ENCODE results near the gene MGAT2.
"Not testable (repeated sequence)": the region's sequence is repeated elsewhere in the genome, so short reads cannot be mapped to it uniquely, and the experiment has no call there.

MGAT2 gene

GRCh38 chr14:49620182-49621113 lies at the start of gene MGAT2, which contains the start of gene RPL36AL:
Gene MGAT2, plus strand, starts transcription at chr14:49620799. Its CDS starts 470 bp downstream, at chr14:49621269.
Gene RPL36AL, minus strand, starts transcription at chr14:49620626. Its CDS starts 1,522 bp downstream, at chr14:49619104.
- peak; percentile 78 for FAIRE-seq

DNA sequence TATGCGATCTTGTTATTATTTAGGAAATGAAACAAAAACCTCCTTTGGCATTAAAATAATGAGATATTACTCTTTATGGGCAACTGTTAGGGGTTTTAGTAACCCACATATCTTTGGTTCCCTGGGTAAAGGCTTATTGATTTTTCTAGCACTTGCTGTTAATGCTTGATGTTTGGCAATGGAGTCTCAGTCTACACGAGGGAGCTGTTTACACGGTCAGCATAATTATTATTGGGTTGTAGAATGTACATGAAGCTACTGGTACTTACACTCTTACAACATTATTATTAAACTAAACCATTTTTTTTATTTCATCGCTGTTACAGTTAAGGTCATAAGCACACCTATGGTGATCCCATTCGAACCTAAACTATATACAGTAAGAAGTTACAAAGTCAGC lies 46.6 kb upstream of the MGAT2 start:
- no peak for FAIRE-seq

DNA sequence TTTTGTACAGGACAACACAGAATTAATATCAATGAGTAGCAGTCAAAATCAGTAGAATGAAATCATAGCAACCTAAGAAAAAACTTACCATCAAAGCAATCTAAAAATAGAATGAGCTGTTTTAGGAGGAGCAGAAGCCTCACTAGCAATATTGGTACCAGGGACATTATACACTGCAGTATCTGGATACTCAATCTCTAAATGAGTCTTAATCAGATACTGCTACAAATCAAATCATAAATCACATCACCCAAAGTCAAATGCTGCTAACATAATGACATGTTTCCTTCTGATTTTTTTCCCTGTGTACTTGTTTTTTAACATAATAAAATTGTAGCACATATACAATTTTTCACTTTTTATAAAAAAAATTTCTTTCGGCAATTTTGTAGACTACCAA lies 42.5 kb upstream of the MGAT2 start:
- FAIRE-seq = no peak

- no peak for FAIRE-seq
Measured at GRCh38 chr14:49579841-49580240, 40.8 kb upstream of the MGAT2 start.

GRCh38 chr14:49581209-49582112 lies 39.1 kb upstream of the MGAT2 start:
- no peak for FAIRE-seq

GRCh38 chr14:49582113-49582977 lies 38.3 kb upstream of the MGAT2 start:
- FAIRE-seq = no peak

DNA sequence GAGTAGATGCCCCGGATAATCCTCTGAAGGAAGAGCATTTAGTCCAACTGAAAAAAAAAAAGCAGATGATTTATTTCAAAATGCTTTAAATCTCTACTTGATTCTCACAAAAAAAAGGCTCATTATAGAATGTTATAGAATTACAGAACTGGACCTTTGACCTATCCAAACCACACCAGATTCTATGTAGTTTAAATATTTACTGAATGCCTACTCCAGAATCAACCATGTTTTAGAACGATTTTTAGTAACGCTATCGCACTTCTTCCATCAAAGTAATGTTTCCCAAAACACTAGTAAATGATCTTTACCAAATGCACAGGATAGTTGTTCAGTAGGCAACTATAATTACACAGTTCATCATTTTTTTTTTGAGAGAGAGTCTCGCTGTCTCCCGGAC lies 37.0 kb upstream of the MGAT2 start:
- no peak for FAIRE-seq

DNA sequence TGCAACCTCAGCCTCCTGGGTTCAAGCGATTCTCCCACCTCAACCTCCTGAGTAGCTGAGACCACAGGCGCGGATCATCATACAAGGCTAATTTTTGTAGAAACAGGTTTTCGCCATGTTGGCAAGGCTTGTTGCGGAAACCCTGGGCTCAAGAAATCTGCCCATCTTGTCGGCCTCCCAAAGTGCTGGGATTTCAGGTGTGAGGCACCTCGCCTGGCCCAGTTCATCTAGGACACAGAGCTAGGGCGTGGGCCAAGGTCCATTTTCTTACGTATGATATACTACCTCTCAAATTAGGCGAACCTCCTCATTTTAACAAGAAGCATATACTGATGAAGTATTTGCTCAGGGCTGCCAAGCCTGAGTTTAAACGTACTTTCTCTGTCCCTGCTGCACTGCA lies 36.5 kb upstream of the MGAT2 start:
- FAIRE-seq = no peak

GRCh38 chr14:49584981-49585640 lies 35.5 kb upstream of the MGAT2 start:
- not testable (repeated sequence) for FAIRE-seq

DNA sequence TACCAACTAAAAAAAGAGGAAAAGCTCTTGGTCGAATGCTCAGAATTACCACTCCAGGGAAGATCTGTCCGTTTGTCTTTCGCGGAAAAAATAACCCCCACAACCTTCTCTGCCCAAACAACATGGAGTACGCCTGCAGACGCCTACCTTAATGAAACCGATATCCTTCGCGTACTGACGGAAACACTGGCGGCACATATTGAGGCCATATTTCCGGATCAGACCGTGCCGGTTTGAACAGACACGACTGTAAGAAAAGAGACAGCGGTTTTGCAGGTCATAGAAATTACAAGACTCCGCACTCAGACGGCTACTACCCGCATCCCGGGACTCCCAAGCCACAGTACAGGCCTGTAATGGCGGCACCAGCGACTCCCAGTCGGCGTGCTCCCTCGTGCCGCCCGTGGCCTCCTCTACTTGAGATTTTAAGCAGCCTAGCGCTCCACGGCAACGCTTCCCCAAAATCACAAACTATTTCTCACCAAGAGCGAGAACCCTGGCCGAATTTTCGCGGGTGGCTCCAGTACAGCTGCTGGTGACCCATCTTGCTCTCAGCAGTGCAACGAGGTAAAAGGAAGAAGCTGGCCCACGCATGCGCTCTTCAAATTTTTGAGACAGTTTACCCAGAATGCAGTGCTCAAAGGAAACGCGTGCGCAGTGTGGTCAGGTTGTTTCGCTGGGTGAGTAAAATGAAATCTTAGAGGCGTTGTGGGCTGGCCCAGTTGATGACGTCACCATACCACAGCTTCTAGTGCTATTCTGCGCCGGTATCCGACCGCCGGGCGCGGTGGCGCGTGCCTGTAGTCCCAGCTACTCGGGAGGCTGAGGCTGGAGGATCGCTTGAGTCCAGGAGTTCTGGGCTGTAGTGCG lies 34.6 kb upstream of the MGAT2 start, which contains the start of gene RPS29:
Gene RPS29, minus strand, starts transcription at position 578 of the 870 bp plus-strand sequence. Its CDS starts 34 bp downstream, at position 544.
- FAIRE-seq = no peak

DNA sequence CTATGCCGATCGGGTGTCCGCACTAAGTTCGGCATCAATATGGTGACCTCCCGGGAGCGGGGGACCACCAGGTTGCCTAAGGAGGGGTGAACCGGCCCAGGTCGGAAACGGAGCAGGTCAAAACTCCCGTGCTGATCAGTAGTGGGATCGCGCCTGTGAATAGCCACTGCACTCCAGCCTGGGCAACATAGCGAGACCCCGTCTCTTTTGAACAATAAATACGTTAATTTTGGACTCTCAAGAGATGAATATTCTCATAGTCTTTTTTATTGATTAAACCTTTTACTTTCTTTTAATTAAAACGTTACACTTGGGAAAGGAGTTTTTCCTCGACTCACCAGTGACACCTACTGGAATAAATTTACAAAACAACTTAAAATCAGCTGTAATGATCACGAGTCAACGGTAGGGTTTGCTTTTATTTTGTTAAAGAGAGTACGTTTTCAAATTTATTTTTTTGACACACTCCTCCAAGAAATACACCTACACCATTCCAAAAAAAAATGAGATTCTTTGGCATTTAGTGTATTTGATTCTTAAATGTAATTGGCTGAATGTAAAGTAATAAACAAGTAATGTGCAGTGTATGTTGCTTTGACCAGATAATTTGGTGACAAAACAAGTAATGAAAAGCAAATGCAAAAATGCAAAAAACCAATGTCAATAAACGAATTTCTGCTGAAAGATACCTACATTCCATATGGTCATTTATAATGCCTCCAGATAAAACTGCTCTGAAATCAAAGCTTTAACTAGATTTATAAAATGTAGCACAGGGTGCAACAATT lies 33.7 kb upstream of the MGAT2 start:
- peak; percentile 97 for FAIRE-seq

GRCh38 chr14:49589387-49589786 lies 31.2 kb upstream of the MGAT2 start:
- no peak for FAIRE-seq

- FAIRE-seq = no peak
Measured at GRCh38 chr14:49593016-49593415, 27.6 kb upstream of the MGAT2 start.

DNA sequence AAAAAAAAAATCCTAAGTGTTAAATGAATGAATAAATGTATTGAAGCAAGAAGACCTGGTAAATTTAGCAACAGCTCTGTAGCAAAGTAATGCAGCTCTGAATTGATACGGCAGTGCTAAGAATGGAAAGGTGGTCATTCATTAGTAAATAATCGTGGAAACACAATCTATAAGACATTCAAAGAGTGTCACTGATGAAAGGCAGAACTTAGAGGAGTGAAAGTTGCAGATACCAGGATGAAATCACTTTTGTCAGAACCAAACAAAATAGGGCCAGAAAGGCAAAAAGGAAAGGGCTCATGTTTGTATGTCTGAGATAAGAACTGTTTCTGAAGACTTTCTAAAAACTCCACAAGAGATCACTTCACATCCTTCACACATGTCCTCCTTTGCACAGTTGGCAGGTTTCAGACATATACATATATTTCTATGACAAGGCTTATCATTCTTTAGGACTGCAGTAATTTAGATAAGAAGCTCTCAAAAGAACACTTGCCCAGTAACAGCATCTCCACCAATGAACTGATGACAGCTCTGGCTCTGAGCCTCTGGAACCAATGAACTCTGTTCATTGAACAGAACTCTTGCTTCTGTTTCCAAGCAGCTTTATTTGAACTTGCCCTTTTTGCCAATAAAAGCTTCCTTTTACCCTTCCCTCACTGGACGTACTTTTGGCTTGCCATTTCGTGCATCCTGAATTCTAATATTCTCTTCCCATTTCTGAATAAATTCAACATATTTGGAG lies 26.1 kb upstream of the MGAT2 start:
- no peak for FAIRE-seq

GRCh38 chr14:49598189-49598484 lies 22.5 kb upstream of the MGAT2 start:
- no peak for FAIRE-seq

- FAIRE-seq = no peak
Measured at GRCh38 chr14:49598485-49599300, 21.9 kb upstream of the MGAT2 start, which contains the start of gene LRR1. Gene LRR1, plus strand, starts transcription at chr14:49598940. Its CDS starts 81 bp downstream, at chr14:49599021.

DNA sequence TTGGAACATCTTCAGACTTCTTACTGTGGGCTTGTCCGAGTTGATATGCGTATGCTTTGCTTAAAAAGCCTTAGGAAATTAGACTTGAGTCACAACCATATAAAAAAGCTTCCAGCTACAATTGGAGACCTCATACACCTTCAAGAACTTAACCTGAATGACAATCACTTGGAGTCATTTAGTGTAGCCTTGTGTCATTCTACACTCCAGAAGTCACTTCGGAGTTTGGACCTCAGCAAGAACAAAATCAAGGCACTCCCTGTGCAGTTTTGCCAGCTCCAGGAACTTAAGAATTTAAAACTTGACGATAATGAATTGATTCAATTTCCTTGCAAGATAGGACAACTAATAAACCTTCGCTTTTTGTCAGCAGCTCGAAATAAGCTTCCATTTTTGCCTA lies 13.0 kb upstream of the MGAT2 start:
- no peak for FAIRE-seq

DNA sequence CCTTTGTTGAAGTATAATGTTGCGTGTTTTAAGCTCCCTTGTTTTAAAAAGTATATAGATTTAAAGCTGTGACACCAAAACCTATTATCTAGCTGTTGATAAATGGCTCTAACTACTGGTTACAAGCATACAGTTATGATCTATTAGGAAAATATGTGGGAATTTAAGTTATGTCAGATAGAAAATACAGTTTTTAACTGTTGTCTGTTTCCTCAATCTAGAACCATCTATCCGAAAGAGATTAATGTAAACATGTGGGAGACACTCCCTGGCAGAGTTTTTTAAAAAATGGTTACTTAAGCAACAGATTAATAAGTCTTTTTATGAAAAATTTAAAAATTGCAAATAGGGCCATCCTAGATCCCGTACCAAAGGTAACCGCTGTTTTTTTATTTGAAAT lies 8.3 kb upstream of the MGAT2 start:
- FAIRE-seq = no peak
